GM19043 (cell line): Measurements from ENCODE around the gene HRK.

Source experiments
- ATAC-seq: cut with Tn5 transposase; IDR thresholded peaks from one replicate; pipeline ENCODE4 v1.9.1; 2021; ENCODE audit warnings: low read depth; ENCODE audit not compliant: unreplicated experiment

Gene HRK

GRCh38 chr12:116874324-116874995 is 6.8 kb downstream of the HRK start:
- no peak for ATAC-seq

- ATAC-seq, result no peak
These were observed 10.9 kb downstream of the HRK start for GRCh38 chr12:116870306-116870705.

GRCh38 chr12:116867523-116867922 is 13.7 kb downstream of the HRK start:
- ATAC-seq, result no peak

- no peak for ATAC-seq
These were observed 16.7 kb downstream of the HRK start for GRCh38 chr12:116864371-116865160.

GRCh38 chr12:116863275-116863767 is 17.9 kb downstream of the HRK start:
- no peak for ATAC-seq

GRCh38 chr12:116862167-116862566 is 19.1 kb downstream of the HRK start:
- ATAC-seq, result no peak

- ATAC-seq, result peak; percentile 87
These were observed 19.9 kb downstream of the HRK start for GRCh38 chr12:116861320-116861719.

- ATAC-seq, result no peak
These were observed 21.0 kb downstream of the HRK start for GRCh38 chr12:116860263-116860662.

- ATAC-seq, result no peak
These were observed 22.2 kb downstream of the HRK start for GRCh38 chr12:116859079-116859478.

- ATAC-seq, result no peak
These were observed 24.5 kb downstream of the HRK start for GRCh38 chr12:116856729-116857128.

GRCh38 chr12:116855744-116856470 is 25.3 kb downstream of the HRK start:
- ATAC-seq, result no peak

GRCh38 chr12:116853507-116853906 is 27.7 kb downstream of the HRK start:
- ATAC-seq, result no peak

- ATAC-seq, result no peak
These were observed 28.9 kb downstream of the HRK start for GRCh38 chr12:116852303-116852702.

GRCh38 chr12:116849216-116849615 is 32.0 kb downstream of the HRK start:
- no peak for ATAC-seq

- no peak for ATAC-seq
These were observed 38.2 kb downstream of the HRK start for GRCh38 chr12:116843085-116843484.

- no peak for ATAC-seq
These were observed 41.9 kb downstream of the HRK start for GRCh38 chr12:116839287-116839830.

GRCh38 chr12:116838365-116838764 is 42.9 kb downstream of the HRK start:
- ATAC-seq, result no peak

GRCh38 chr12:116837097-116837496 is 44.1 kb downstream of the HRK start:
- ATAC-seq, result no peak

GRCh38 chr12:116835484-116835883 is 45.8 kb downstream of the HRK start:
- no peak for ATAC-seq

GRCh38 chr12:116833474-116833873 is 47.8 kb downstream of the HRK start:
- ATAC-seq, result no peak

- ATAC-seq, result no peak
These were observed 48.9 kb downstream of the HRK start for GRCh38 chr12:116832353-116832752.
